HepG2 (cell line): ENCODE data around the gene RANBP3. TPM values are rescaled to one million over a fixed set of nuclear protein-coding genes. Genes with fewer than 3 reads are reported as not detected.
A peak's percentile ranks its signal among the peaks of the same experiment; 100 is the strongest.

Experiments
- ATM ChIP-seq: fragments of 450-650 bp; IDR thresholded peaks from 2 replicates; pipeline ENCODE4 v1.7.1; 2017; ENCODE audit warnings: mild to moderate bottlenecking, borderline replicate concordance
- EED ChIP-seq: sonication (generic); formaldehyde crosslinking; IDR thresholded peaks from 2 replicates; pipeline ENCODE4 v1.5.0; 2020; ENCODE audit warnings: mild to moderate bottlenecking, missing genetic modification reagents
- IKZF4 ChIP-seq: sonication (generic); formaldehyde crosslinking; IDR thresholded peaks from 2 replicates; pipeline ENCODE4 v1.5.1; 2020; ENCODE audit warnings: borderline replicate concordance, mild to moderate bottlenecking, low read depth, missing genetic modification reagents; ENCODE audit errors: not compliant biosample characterization
- NFKBIZ ChIP-seq: IDR thresholded peaks from 2 replicates; pipeline ENCODE4 v1.6.1; 2018; ENCODE audit warnings: missing genetic modification reagents, missing compliant biosample characterization
- NPAS2 ChIP-seq: sonication (generic); formaldehyde crosslinking; IDR thresholded peaks from 2 replicates; pipeline ENCODE4 v1.8.0; 2022; ENCODE audit warnings: mild to moderate bottlenecking, missing genetic modification reagents, borderline replicate concordance
- PLRG1 ChIP-seq: fragments of 450-650 bp; conservative IDR thresholded peaks from 2 replicates; pipeline ENCODE4 v1.6.1; 2016
- PRMT3 ChIP-seq: sonication (generic); formaldehyde crosslinking; IDR thresholded peaks from 2 replicates; pipeline ENCODE4 v1.8.1; 2022; ENCODE audit warnings: low read depth, mild to moderate bottlenecking, moderate library complexity, missing genetic modification reagents, borderline replicate concordance
- SNAPC2 ChIP-seq: sonication (generic); formaldehyde crosslinking; IDR thresholded peaks from 2 replicates; pipeline ENCODE4 v1.8.1; 2022; ENCODE audit warnings: mild to moderate bottlenecking, missing genetic modification reagents
- ZFYVE20 ChIP-seq: sonication (generic); formaldehyde crosslinking; IDR thresholded peaks from 2 replicates; pipeline ENCODE4 v1.8.0; 2023; ENCODE audit warnings: low read depth, mild to moderate bottlenecking, moderate library complexity, missing genetic modification reagents, borderline replicate concordance
- ZNF30 ChIP-seq: sonication (generic); formaldehyde crosslinking; IDR thresholded peaks from 2 replicates; pipeline ENCODE4 v1.5.0; 2020; ENCODE audit warnings: mild to moderate bottlenecking, missing genetic modification reagents
- ZNF468 ChIP-seq: sonication (generic); formaldehyde crosslinking; IDR thresholded peaks from 2 replicates; pipeline ENCODE4 v1.8.0; 2022; ENCODE audit warnings: mild to moderate bottlenecking, moderate library complexity, missing genetic modification reagents
- ZZZ3 ChIP-seq: sonication (generic); formaldehyde crosslinking; IDR thresholded peaks from 2 replicates; pipeline ENCODE4 v1.4.0; 2020; ENCODE audit warnings: missing genetic modification reagents, mild to moderate bottlenecking, borderline replicate concordance
- polyA plus RNA-seq, 8 experiments: library from polyadenylated mRNA; depleted of rRNA in 3 of 8; stranded (reverse) in 7 of 8; unstranded in 1 of 8; fragments of >200 nt; fragmentation: Illumina TruSeq in 4 of 8; extraction: Trizol in 4 of 8; gene quantifications; 2 replicates each; pipeline versions ENCODE4 v1.2.1 to v1.2.3, GENCODE V29; 2011 to 2016; ENCODE audit warnings: low read depth in 4 of 8, missing spikeins in 1 of 8, mixed read lengths in 1 of 8; ENCODE audit not compliant: insufficient read depth in 1 of 8
- total RNA-seq, 5 experiments: library from RNA; depleted of rRNA; stranded (reverse); fragments of >200 nt; fragmentation: Illumina TruSeq; extraction: Trizol; gene quantifications; 2 replicates each; pipeline ENCODE4 v1.2.3, GENCODE V29; 2016; ENCODE audit warnings: low read depth in 1 of 5
- TF ChIP-seq, protein P1 (sequence below): sonication (generic); formaldehyde crosslinking; IDR thresholded peaks from 2 replicates; pipeline ENCODE4 v1.5.1; 2020; ENCODE audit warnings: mild to moderate bottlenecking, missing genetic modification reagents, borderline replicate concordance
- TF ChIP-seq, protein P2 (sequence below): sonication (generic); formaldehyde crosslinking; IDR thresholded peaks from 2 replicates; pipeline ENCODE4 v1.5.0; 2020; ENCODE audit warnings: mild to moderate bottlenecking, missing genetic modification reagents, borderline replicate concordance
- TF ChIP-seq, protein P3 (sequence below): sonication (generic); formaldehyde crosslinking; IDR thresholded peaks from 2 replicates; pipeline ENCODE4 v1.4.0; 2020; ENCODE audit warnings: mild to moderate bottlenecking, low read depth, missing genetic modification reagents
- TF ChIP-seq, protein P4 (sequence below): sonication (generic); formaldehyde crosslinking; IDR thresholded peaks from 2 replicates; pipeline ENCODE4 v1.8.0; 2022; ENCODE audit warnings: missing genetic modification reagents, mild to moderate bottlenecking, inconsistent platforms, borderline replicate concordance

Gene RANBP3
- total and polyA plus RNA-seq, 2 of the 13 experiments (the other 11 are each of a cell fraction or from before 2014, with no cell fraction given), result 39.5 to 149 TPM

DNA sequence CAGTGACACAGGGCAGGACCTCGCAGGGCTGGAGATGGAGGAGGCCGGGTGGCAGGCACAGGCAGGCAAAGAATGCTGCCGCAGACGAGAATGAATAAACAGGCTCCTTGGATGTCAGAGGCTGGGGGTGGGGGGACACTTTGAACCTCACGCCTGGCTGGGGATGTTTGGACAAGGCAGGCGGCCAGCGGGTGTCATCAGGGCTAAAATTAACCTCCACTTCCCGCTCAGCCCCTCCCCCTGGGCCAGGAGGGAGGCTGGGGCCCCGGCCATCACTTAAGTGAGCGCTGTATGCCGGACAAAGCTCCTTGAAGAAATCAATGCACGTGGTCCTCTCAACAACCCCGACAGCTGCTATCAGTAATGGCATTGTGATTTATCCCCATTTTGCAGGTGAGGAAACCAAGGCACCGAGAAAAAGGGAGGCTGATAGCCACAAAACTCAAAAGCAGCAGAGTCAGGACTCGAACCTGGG, 97.3 kb downstream of the RANBP3 start (continued):
- TF ChIP-seq, protein P1, sequence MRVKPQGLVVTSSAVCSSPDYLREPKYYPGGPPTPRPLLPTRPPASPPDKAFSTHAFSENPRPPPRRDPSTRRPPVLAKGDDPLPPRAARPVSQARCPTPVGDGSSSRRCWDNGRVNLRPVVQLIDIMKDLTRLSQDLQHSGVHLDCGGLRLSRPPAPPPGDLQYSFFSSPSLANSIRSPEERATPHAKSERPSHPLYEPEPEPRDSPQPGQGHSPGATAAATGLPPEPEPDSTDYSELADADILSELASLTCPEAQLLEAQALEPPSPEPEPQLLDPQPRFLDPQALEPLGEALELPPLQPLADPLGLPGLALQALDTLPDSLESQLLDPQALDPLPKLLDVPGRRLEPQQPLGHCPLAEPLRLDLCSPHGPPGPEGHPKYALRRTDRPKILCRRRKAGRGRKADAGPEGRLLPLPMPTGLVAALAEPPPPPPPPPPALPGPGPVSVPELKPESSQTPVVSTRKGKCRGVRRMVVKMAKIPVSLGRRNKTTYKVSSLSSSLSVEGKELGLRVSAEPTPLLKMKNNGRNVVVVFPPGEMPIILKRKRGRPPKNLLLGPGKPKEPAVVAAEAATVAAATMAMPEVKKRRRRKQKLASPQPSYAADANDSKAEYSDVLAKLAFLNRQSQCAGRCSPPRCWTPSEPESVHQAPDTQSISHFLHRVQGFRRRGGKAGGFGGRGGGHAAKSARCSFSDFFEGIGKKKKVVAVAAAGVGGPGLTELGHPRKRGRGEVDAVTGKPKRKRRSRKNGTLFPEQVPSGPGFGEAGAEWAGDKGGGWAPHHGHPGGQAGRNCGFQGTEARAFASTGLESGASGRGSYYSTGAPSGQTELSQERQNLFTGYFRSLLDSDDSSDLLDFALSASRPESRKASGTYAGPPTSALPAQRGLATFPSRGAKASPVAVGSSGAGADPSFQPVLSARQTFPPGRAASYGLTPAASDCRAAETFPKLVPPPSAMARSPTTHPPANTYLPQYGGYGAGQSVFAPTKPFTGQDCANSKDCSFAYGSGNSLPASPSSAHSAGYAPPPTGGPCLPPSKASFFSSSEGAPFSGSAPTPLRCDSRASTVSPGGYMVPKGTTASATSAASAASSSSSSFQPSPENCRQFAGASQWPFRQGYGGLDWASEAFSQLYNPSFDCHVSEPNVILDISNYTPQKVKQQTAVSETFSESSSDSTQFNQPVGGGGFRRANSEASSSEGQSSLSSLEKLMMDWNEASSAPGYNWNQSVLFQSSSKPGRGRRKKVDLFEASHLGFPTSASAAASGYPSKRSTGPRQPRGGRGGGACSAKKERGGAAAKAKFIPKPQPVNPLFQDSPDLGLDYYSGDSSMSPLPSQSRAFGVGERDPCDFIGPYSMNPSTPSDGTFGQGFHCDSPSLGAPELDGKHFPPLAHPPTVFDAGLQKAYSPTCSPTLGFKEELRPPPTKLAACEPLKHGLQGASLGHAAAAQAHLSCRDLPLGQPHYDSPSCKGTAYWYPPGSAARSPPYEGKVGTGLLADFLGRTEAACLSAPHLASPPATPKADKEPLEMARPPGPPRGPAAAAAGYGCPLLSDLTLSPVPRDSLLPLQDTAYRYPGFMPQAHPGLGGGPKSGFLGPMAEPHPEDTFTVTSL, result 0 out of 2 replicates have a peak, but pooled peaks have one; percentile 64
- no peak for TF ChIP-seq ZFYVE20
- TF ChIP-seq PRMT3 (CRISPR knock-in tag), result no peak
- TF ChIP-seq NPAS2 (CRISPR knock-in tag), result no peak
- no peak; the same call in 1 of the 2 replicates for TF ChIP-seq EED (CRISPR knock-in tag)
- TF ChIP-seq, protein P2, sequence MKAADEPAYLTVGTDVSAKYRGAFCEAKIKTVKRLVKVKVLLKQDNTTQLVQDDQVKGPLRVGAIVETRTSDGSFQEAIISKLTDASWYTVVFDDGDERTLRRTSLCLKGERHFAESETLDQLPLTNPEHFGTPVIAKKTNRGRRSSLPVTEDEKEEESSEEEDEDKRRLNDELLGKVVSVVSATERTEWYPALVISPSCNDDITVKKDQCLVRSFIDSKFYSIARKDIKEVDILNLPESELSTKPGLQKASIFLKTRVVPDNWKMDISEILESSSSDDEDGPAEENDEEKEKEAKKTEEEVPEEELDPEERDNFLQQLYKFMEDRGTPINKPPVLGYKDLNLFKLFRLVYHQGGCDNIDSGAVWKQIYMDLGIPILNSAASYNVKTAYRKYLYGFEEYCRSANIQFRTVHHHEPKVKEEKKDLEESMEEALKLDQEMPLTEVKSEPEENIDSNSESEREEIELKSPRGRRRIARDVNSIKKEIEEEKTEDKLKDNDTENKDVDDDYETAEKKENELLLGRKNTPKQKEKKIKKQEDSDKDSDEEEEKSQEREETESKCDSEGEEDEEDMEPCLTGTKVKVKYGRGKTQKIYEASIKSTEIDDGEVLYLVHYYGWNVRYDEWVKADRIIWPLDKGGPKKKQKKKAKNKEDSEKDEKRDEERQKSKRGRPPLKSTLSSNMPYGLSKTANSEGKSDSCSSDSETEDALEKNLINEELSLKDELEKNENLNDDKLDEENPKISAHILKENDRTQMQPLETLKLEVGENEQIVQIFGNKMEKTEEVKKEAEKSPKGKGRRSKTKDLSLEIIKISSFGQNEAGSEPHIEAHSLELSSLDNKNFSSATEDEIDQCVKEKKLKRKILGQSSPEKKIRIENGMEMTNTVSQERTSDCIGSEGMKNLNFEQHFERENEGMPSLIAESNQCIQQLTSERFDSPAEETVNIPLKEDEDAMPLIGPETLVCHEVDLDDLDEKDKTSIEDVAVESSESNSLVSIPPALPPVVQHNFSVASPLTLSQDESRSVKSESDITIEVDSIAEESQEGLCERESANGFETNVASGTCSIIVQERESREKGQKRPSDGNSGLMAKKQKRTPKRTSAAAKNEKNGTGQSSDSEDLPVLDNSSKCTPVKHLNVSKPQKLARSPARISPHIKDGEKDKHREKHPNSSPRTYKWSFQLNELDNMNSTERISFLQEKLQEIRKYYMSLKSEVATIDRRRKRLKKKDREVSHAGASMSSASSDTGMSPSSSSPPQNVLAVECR, result peak; percentile 66; the same call in 1 of the 2 replicates
- TF ChIP-seq, protein P3, sequence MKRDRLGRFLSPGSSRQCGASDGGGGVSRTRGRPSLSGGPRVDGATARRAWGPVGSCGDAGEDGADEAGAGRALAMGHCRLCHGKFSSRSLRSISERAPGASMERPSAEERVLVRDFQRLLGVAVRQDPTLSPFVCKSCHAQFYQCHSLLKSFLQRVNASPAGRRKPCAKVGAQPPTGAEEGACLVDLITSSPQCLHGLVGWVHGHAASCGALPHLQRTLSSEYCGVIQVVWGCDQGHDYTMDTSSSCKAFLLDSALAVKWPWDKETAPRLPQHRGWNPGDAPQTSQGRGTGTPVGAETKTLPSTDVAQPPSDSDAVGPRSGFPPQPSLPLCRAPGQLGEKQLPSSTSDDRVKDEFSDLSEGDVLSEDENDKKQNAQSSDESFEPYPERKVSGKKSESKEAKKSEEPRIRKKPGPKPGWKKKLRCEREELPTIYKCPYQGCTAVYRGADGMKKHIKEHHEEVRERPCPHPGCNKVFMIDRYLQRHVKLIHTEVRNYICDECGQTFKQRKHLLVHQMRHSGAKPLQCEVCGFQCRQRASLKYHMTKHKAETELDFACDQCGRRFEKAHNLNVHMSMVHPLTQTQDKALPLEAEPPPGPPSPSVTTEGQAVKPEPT, result no peak
- TF ChIP-seq PLRG1, result no peak
- TF ChIP-seq NFKBIZ (CRISPR knock-in tag), result peak; percentile 79
- TF ChIP-seq ATM, result no peak
- TF ChIP-seq, protein P4, sequence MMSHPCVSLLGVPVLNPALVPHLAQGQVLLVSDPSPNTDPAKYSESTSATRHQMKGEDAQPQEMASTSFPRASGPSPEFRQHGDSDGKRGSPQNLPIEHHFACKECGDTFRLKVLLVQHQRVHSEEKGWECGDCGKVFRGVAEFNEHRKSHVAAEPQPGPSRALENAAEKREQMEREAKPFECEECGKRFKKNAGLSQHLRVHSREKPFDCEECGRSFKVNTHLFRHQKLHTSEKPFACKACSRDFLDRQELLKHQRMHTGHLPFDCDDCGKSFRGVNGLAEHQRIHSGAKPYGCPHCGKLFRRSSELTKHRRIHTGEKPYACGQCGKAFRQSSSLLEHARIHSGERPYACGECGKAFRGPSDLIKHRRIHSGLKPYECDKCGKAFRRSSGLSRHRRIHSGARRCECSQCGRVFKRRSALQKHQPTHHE (CRISPR knock-in tag), result peak; percentile 69; the same call in 1 of the 2 replicates
- TF ChIP-seq IKZF4 (CRISPR knock-in tag), result peak; percentile 26
- TF ChIP-seq SNAPC2 (CRISPR knock-in tag), result no peak
- TF ChIP-seq ZNF468, result no peak
- TF ChIP-seq ZZZ3, result no peak
- TF ChIP-seq ZNF30, result no peak
